Breast epithelium (tissue), 4 donors: ENCODE results near the gene PLTP. TPM values are rescaled to one million over a fixed set of nuclear protein-coding genes. Genes with fewer than 3 reads are reported as not detected.
"Not testable (repeated sequence)": the region's sequence is repeated elsewhere in the genome, so short reads cannot be mapped to it uniquely, and the experiment has no call there.

Experiments used
- DNase-seq, 2 donors: peaks; one replicate each; pipeline ENCODE4 v3.0.0-alpha.2; 2019; ENCODE audit warnings: low spot score in 2 of 2
- H3K27ac ChIP-seq, 2 donors: fragments of 200-600 bp; sonication (generic) in 1 of 2; one replicate each; pipeline ENCODE4 v1.5.1; 2016 to 2019; ENCODE audit warnings: mild to moderate bottlenecking in 1 of 2
- H3K27me3 ChIP-seq, 2 donors: fragments of 200-600 bp; sonication (generic) in 1 of 2; one replicate each; pipeline versions ENCODE4 v1.5.1 to v1.6.0; 2017 to 2019; ENCODE audit warnings: control low read depth in 1 of 2, mild to moderate bottlenecking in 1 of 2
- H3K36me3 ChIP-seq: fragments of 200-600 bp; one replicate; pipeline ENCODE4 v1.5.1; 2019
- H3K4me1 ChIP-seq, 2 donors: fragments of 200-600 bp; sonication (generic); one replicate each; pipeline ENCODE4 v1.5.1; 2016 to 2019; ENCODE audit warnings: control low read depth in 1 of 2
- H3K4me3 ChIP-seq, 3 donors: fragments of 200-600 bp; sonication (generic); 1 replicate in 2 of 3; 2 replicates in 1 of 3; pipeline ENCODE4 v1.5.1; 2016 to 2019; ENCODE audit warnings: mild to moderate bottlenecking in 3 of 3, moderate library complexity in 2 of 3
- H3K9me3 ChIP-seq, 2 donors: fragments of 200-600 bp; sonication (generic) in 1 of 2; one replicate each; pipeline ENCODE4 v1.5.1; 2016 to 2019; ENCODE audit warnings: control low read depth in 1 of 2
- POLR2A ChIP-seq: fragments of 450-650 bp; IDR thresholded peaks from one replicate; pipeline ENCODE4 v1.6.1; 2016; ENCODE audit warnings: antibody characterized with exemption, mild to moderate bottlenecking, moderate library complexity
- POLR2AphosphoS5 ChIP-seq, 3 donors: sonication (generic); formaldehyde crosslinking; IDR thresholded peaks; one replicate each; pipeline ENCODE4 v1.6.1; 2017; ENCODE audit warnings: antibody characterized with exemption in 3 of 3
- intact Hi-C: fragments of 100-400 bp; cut with DNase I; formaldehyde crosslinking; loops from one replicate; pipeline ENCODE4 v1.15.1; 2023; ENCODE audit warnings: low total_unique reads
- total RNA-seq, 3 donors: library from RNA; depleted of rRNA; stranded (reverse); fragments of >200 nt; gene quantifications; one replicate each; pipeline ENCODE4 v1.1.0, GENCODE V29; 2016
- TF ChIP-seq, protein P1 (sequence below), 3 donors: fragments of 450-650 bp; IDR thresholded peaks; one replicate each; pipeline ENCODE4 v1.5.1; 2016 to 2017; ENCODE audit warnings: antibody characterized with exemption in 3 of 3, mild to moderate bottlenecking in 3 of 3, moderate library complexity in 3 of 3

The PLTP gene
- total RNA-seq, 3 donors from 2014 or later: 78.3 to 405 (median 100.0) TPM

DNA sequence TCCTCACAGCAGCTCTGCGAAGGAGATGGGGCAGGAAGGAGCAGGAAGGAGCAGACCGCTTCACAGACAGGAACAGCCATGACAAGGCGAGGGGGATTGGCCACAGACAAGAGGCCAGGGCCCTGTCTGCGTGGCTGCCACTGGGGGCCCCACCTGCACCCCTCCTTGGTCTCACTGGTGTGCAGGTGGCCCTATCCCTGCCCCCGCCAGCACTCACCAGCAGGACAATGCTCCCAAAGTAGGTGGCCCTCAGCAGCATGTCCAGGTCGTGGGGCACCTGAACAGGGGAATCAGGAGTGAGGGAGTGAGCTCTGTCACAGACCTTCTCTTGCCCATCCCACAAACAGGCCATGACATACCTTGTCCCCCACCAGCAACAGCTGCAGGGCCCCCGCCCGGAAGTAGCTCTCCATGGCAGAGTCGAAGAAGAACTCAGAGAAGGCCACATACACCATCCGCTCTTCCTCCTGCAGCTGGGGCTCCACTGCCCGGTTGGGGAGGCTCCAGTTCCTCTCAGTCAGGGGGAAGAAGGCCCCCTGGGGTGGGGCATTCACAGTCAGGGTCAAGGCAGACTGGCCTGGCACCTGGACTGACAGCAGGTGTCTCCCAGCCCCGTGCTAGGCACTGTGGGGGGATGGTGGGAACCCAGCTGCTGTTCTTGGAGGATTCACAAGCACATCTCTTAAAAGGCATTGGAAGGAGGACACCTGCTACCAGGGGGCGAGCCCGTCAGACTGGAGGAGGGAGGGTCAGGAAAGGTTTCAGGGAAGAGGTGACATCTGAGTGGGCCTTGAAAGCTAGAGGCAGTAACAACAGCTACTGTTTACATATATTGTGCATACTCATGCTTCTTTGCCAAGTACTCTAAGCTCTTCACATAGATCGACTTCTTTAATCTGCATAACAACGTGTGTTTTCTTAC, 7.1 kb downstream of the PLTP start:
- Histone ChIP-seq H3K9me3 (no peaks in the 10 kb centered on the region), H3K27ac (no peak overlapping the region), H3K4me3 (no peak overlapping the region), H3K4me1 (no peaks in the 10 kb centered on the region), H3K27me3 (no peaks in the 10 kb centered on the region), H3K36me3 (no peaks in the 10 kb centered on the region)
- TF ChIP-seq, protein P1, sequence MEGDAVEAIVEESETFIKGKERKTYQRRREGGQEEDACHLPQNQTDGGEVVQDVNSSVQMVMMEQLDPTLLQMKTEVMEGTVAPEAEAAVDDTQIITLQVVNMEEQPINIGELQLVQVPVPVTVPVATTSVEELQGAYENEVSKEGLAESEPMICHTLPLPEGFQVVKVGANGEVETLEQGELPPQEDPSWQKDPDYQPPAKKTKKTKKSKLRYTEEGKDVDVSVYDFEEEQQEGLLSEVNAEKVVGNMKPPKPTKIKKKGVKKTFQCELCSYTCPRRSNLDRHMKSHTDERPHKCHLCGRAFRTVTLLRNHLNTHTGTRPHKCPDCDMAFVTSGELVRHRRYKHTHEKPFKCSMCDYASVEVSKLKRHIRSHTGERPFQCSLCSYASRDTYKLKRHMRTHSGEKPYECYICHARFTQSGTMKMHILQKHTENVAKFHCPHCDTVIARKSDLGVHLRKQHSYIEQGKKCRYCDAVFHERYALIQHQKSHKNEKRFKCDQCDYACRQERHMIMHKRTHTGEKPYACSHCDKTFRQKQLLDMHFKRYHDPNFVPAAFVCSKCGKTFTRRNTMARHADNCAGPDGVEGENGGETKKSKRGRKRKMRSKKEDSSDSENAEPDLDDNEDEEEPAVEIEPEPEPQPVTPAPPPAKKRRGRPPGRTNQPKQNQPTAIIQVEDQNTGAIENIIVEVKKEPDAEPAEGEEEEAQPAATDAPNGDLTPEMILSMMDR (IDR thresholded peaks at IDR 0.05): no peak
- TF ChIP-seq POLR2A: no peak
- DNase-seq: no peak
- intact Hi-C loops: no loop called here

DNA sequence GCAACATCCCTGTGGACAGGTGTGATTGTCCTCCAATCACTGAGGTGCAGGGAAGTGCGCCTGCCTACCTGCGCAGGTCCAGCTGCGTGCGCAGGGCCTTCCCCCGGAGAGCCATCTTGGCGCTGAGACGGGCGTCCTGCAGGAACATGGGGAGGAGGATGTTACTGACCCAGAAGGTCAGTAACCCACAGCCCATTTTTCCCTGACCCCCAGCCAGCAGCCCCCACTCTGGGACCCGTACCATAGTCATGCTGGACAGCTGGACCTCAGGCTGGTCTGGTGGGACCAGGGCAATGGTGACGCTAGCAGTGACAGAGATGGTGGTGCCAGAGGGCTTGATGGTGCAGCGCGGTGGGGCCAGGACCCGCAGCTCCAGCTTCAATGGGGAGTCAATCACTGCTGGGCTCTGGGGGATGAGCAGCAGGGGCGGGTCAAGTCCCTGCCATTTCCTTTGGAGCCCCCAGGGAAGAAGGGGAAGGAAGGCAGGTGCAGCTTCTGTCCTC, 9.7 kb downstream of the PLTP start:
- Histone ChIP-seq H3K27me3 (no peaks in the 10 kb centered on the region), H3K27ac (no peak overlapping the region), H3K9me3 (no peaks in the 10 kb centered on the region), H3K36me3 (no peaks in the 10 kb centered on the region), H3K4me3 (no peak overlapping the region), H3K4me1 (no peaks in the 10 kb centered on the region)
- intact Hi-C loops: no loop called here
- no peak for TF ChIP-seq POLR2AphosphoS5 (IDR thresholded peaks at IDR 0.05)
- no peak for TF ChIP-seq POLR2A
- TF ChIP-seq, protein P1 (IDR thresholded peaks at IDR 0.05): no peak
- no peak for DNase-seq

DNA sequence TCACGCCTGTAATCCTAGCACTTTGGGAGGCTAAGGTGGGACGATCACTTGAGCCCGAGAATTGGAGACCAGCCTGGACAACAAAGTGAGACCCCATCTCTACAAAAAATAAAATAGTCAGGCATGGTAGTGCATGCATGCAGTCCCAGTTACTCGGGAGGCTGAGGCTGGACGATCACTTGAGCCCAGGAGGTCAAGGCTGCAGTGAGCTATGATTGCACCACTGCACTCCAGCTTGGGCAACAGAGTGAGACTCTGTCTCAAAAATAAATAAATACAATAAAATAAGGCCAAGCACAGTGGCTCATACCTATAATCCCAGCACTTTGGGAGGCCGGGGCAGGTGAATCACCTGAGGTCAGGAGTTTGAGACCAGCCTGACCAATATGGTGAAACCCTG, 10.6 kb downstream of the PLTP start:
- H3K27ac ChIP-seq, DNase-seq, H3K4me3 ChIP-seq, H3K36me3 ChIP-seq, H3K4me1 ChIP-seq, H3K9me3 ChIP-seq, intact Hi-C loops, H3K27me3 ChIP-seq: not testable (repeated sequence)

DNA sequence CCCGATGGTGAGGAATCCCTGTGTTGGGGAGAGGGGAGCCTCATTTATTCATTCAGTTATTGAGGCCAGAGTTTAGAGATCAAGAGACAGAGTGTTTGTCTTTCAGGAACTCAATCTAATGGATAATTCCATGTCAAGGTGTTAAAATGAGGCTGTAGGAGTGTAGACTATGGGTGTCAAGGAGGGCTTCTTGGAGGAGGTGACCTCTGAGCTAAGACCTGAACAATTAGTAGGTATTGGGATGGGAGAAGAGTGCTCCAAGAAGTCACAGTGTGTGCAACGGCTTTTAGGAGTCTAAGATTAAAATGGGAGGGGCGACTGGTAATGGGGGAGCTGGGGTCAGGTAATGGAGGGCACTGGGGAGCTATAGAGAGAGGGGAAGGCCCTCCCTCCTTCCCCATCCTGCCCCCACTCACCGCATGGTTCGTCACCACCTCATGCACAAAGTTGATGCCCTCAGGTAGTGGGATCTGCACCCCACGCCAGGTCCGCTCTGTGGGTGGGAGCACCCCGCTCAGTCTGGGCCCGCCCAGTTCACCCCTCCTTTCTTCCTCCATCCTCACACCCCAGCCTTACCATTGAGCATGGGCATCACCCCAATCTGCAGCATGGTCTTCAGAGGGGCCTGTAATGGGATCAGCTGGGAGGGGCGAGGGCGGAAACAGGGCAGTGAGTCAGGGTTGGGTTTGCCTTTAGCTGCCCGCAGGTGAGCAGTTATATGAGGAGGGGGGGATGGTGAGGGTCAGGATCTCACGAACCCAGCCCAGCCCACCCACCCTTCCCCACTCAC, 12.7 kb downstream of the PLTP start:
- H3K4me1 ChIP-seq: no peaks in the 10 kb centered on the region
- no peaks in the 10 kb centered on the region for H3K9me3 ChIP-seq
- no peaks in the 10 kb centered on the region for H3K27me3 ChIP-seq
- intact Hi-C loops: no loop called here
- TF ChIP-seq, protein P1 (IDR thresholded peaks at IDR 0.05): no peak
- TF ChIP-seq POLR2AphosphoS5 (IDR thresholded peaks at IDR 0.05) (no peak), POLR2A (no peak)
- DNase-seq: no peak
- H3K4me3 ChIP-seq: no peak overlapping the region
- H3K36me3 ChIP-seq: no peaks in the 10 kb centered on the region
- no peak overlapping the region for H3K27ac ChIP-seq

DNA sequence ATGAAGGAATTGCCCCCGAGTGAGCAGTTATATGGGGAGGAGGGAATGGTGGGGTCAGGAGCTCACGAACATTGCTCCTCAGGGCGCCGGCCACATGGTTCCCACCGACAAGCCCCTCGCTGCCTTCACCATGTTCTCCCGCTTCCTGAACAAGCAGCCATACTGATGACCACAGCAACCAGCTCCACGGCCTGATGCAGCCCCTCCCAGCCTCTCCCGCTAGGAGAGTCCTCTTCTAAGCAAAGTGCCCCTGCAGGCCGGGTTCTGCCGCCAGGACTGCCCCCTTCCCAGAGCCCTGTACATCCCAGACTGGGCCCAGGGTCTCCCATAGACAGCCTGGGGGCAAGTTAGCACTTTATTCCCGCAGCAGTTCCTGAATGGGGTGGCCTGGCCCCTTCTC, 13.7 kb downstream of the PLTP start:
- Histone ChIP-seq H3K9me3 (no peaks in the 10 kb centered on the region), H3K27ac (no peak overlapping the region), H3K36me3 (no peaks in the 10 kb centered on the region), H3K4me1 (no peaks in the 10 kb centered on the region), H3K4me3 (no peak overlapping the region), H3K27me3 (no peaks in the 10 kb centered on the region)
- DNase-seq: no peak
- intact Hi-C loops: no loop called here
- TF ChIP-seq POLR2AphosphoS5 (IDR thresholded peaks at IDR 0.05) (no peak), POLR2A (no peak)
- TF ChIP-seq, protein P1 (IDR thresholded peaks at IDR 0.05): no peak
